Measurements from ENCODE around the gene MEGF11. TPM values are rescaled to one million over a fixed set of nuclear protein-coding genes. Genes with fewer than 3 reads are reported as not detected.

Gene MEGF11
- total RNA-seq, 1 experiment from 2014 or later: not detected

- H3K79me2 ChIP-seq (ENCODE audit: low read length): no peaks in the 10 kb centered on the region
- H3K27me3 ChIP-seq (ENCODE audit: low read length): no peaks in the 10 kb centered on the region
- H3K36me3 ChIP-seq (ENCODE audit: insufficient read depth, low read length): no peaks in the 10 kb centered on the region
- H2AFZ ChIP-seq (ENCODE audit: low read length): no peak overlapping the region
- no peak overlapping the region for H3K27ac ChIP-seq (ENCODE audit: low read length)
- H3K4me2 ChIP-seq (ENCODE audit: low read depth, low read length, poor library complexity, severe bottlenecking): no peak overlapping the region
- no peak overlapping the region for H3K4me3 ChIP-seq (ENCODE audit: low read length)
- DNase-seq: no peak
- H3K4me1 ChIP-seq (ENCODE audit: low read length): peaks cover 13% of the 10 kb centered on the region
- H4K20me1 ChIP-seq (ENCODE audit: insufficient read depth, low read depth, low read length): no peaks in the 10 kb centered on the region
- no peak overlapping the region for H3K9ac ChIP-seq (ENCODE audit: low read length)
- H3K9me3 ChIP-seq (ENCODE audit: low read length): no peaks in the 10 kb centered on the region
- no peaks in the 10 kb centered on the region for H3K9me2 ChIP-seq (replicated peaks; ENCODE audit: insufficient read depth, low read length)
Measured at GRCh38 chr15:66024116-66024515, 229.4 kb downstream of the MEGF11 start.

GRCh38 chr15:66023311-66023972, 230.1 kb downstream of the MEGF11 start:
- H2AFZ ChIP-seq (ENCODE audit: low read length): no peak overlapping the region
- no peaks in the 10 kb centered on the region for H3K9me3 ChIP-seq (ENCODE audit: low read length)
- H3K27me3 ChIP-seq (ENCODE audit: low read length): no peaks in the 10 kb centered on the region
- H3K9me2 ChIP-seq (replicated peaks; ENCODE audit: insufficient read depth, low read length): no peaks in the 10 kb centered on the region
- no peaks in the 10 kb centered on the region for H3K36me3 ChIP-seq (ENCODE audit: insufficient read depth, low read length)
- no peaks in the 10 kb centered on the region for H4K20me1 ChIP-seq (ENCODE audit: insufficient read depth, low read depth, low read length)
- no peak overlapping the region for H3K4me2 ChIP-seq (ENCODE audit: low read depth, low read length, poor library complexity, severe bottlenecking)
- no peak overlapping the region for H3K27ac ChIP-seq (ENCODE audit: low read length)
- no peak for DNase-seq
- H3K9ac ChIP-seq (ENCODE audit: low read length): no peak overlapping the region
- peaks cover 13% of the 10 kb centered on the region for H3K4me1 ChIP-seq (ENCODE audit: low read length)
- H3K79me2 ChIP-seq (ENCODE audit: low read length): no peaks in the 10 kb centered on the region
- H3K4me3 ChIP-seq (ENCODE audit: low read length): no peak overlapping the region

- no peaks in the 10 kb centered on the region for H3K79me2 ChIP-seq (ENCODE audit: low read length)
- no peak overlapping the region for H3K4me3 ChIP-seq (ENCODE audit: low read length)
- no peak overlapping the region for H3K27ac ChIP-seq (ENCODE audit: low read length)
- H4K20me1 ChIP-seq (ENCODE audit: insufficient read depth, low read depth, low read length): no peaks in the 10 kb centered on the region
- no peak for DNase-seq
- no peak overlapping the region for H2AFZ ChIP-seq (ENCODE audit: low read length)
- H3K9me3 ChIP-seq (ENCODE audit: low read length): no peaks in the 10 kb centered on the region
- H3K36me3 ChIP-seq (ENCODE audit: insufficient read depth, low read length): no peaks in the 10 kb centered on the region
- H3K4me1 ChIP-seq (ENCODE audit: low read length): peaks cover 13% of the 10 kb centered on the region
- H3K9ac ChIP-seq (ENCODE audit: low read length): no peak overlapping the region
- H3K9me2 ChIP-seq (replicated peaks; ENCODE audit: insufficient read depth, low read length): no peaks in the 10 kb centered on the region
- H3K4me2 ChIP-seq (ENCODE audit: low read depth, low read length, poor library complexity, severe bottlenecking): no peak overlapping the region
- H3K27me3 ChIP-seq (ENCODE audit: low read length): no peaks in the 10 kb centered on the region
Measured at GRCh38 chr15:66022163-66022525, 231.4 kb downstream of the MEGF11 start.

GRCh38 chr15:66021496-66022162, 231.9 kb downstream of the MEGF11 start:
- Histone ChIP-seq H3K36me3 (ENCODE audit: insufficient read depth, low read length) (no peaks in the 10 kb centered on the region), H3K4me3 (ENCODE audit: low read length) (no peak overlapping the region), H3K79me2 (ENCODE audit: low read length) (no peaks in the 10 kb centered on the region), H3K27me3 (ENCODE audit: low read length) (no peaks in the 10 kb centered on the region), H3K4me1 (ENCODE audit: low read length) (peaks cover 13% of the 10 kb centered on the region), H3K4me2 (ENCODE audit: low read depth, low read length, poor library complexity, severe bottlenecking) (no peak overlapping the region), H3K9me3 (ENCODE audit: low read length) (no peaks in the 10 kb centered on the region), H3K9ac (ENCODE audit: low read length) (no peak overlapping the region), H2AFZ (ENCODE audit: low read length) (no peak overlapping the region), H3K9me2 (replicated peaks; ENCODE audit: insufficient read depth, low read length) (no peaks in the 10 kb centered on the region), H3K27ac (ENCODE audit: low read length) (no peak overlapping the region), H4K20me1 (ENCODE audit: insufficient read depth, low read depth, low read length) (no peaks in the 10 kb centered on the region)
- DNase-seq: no peak

GRCh38 chr15:66019826-66020398, 233.6 kb downstream of the MEGF11 start:
- H3K27me3 ChIP-seq (ENCODE audit: low read length): no peaks in the 10 kb centered on the region
- H4K20me1 ChIP-seq (ENCODE audit: insufficient read depth, low read depth, low read length): no peaks in the 10 kb centered on the region
- H3K9me2 ChIP-seq (replicated peaks; ENCODE audit: insufficient read depth, low read length): no peaks in the 10 kb centered on the region
- H2AFZ ChIP-seq (ENCODE audit: low read length): no peak overlapping the region
- no peak overlapping the region for H3K9ac ChIP-seq (ENCODE audit: low read length)
- DNase-seq: peak; percentile 51
- no peaks in the 10 kb centered on the region for H3K79me2 ChIP-seq (ENCODE audit: low read length)
- H3K4me1 ChIP-seq (ENCODE audit: low read length): peaks cover 3% of the 10 kb centered on the region
- H3K27ac ChIP-seq (ENCODE audit: low read length): no peak overlapping the region
- H3K9me3 ChIP-seq (ENCODE audit: low read length): no peaks in the 10 kb centered on the region
- H3K36me3 ChIP-seq (ENCODE audit: insufficient read depth, low read length): no peaks in the 10 kb centered on the region
- no peak overlapping the region for H3K4me2 ChIP-seq (ENCODE audit: low read depth, low read length, poor library complexity, severe bottlenecking)
- H3K4me3 ChIP-seq (ENCODE audit: low read length): no peak overlapping the region

- Histone ChIP-seq H3K27me3 (ENCODE audit: low read length) (no peaks in the 10 kb centered on the region), H3K36me3 (ENCODE audit: insufficient read depth, low read length) (no peaks in the 10 kb centered on the region), H3K9ac (ENCODE audit: low read length) (no peak overlapping the region), H3K9me2 (replicated peaks; ENCODE audit: insufficient read depth, low read length) (no peaks in the 10 kb centered on the region), H3K4me3 (ENCODE audit: low read length) (no peak overlapping the region), H3K4me2 (ENCODE audit: low read depth, low read length, poor library complexity, severe bottlenecking) (no peak overlapping the region), H4K20me1 (ENCODE audit: insufficient read depth, low read depth, low read length) (no peaks in the 10 kb centered on the region), H3K9me3 (ENCODE audit: low read length) (no peaks in the 10 kb centered on the region), H3K79me2 (ENCODE audit: low read length) (no peaks in the 10 kb centered on the region), H3K27ac (ENCODE audit: low read length) (no peak overlapping the region), H3K4me1 (ENCODE audit: low read length) (peaks cover 8% of the 10 kb centered on the region), H2AFZ (ENCODE audit: low read length) (no peak overlapping the region)
- no peak for DNase-seq
Measured at GRCh38 chr15:66019368-66019767, 234.2 kb downstream of the MEGF11 start.

- H3K9ac ChIP-seq (ENCODE audit: low read length): no peak overlapping the region
- H3K27ac ChIP-seq (ENCODE audit: low read length): no peak overlapping the region
- no peak overlapping the region for H3K4me2 ChIP-seq (ENCODE audit: low read depth, low read length, poor library complexity, severe bottlenecking)
- peaks cover 18% of the 10 kb centered on the region for H3K4me1 ChIP-seq (ENCODE audit: low read length)
- no peak for DNase-seq
- no peak overlapping the region for H3K4me3 ChIP-seq (ENCODE audit: low read length)
- no peaks in the 10 kb centered on the region for H4K20me1 ChIP-seq (ENCODE audit: insufficient read depth, low read depth, low read length)
- H3K79me2 ChIP-seq (ENCODE audit: low read length): no peaks in the 10 kb centered on the region
- H3K27me3 ChIP-seq (ENCODE audit: low read length): no peaks in the 10 kb centered on the region
- no peak overlapping the region for H2AFZ ChIP-seq (ENCODE audit: low read length)
- no peaks in the 10 kb centered on the region for H3K9me2 ChIP-seq (replicated peaks; ENCODE audit: insufficient read depth, low read length)
- H3K36me3 ChIP-seq (ENCODE audit: insufficient read depth, low read length): no peaks in the 10 kb centered on the region
- H3K9me3 ChIP-seq (ENCODE audit: low read length): no peaks in the 10 kb centered on the region
Measured at GRCh38 chr15:66018488-66018797, 235.1 kb downstream of the MEGF11 start.

GRCh38 chr15:66017792-66018487, 235.6 kb downstream of the MEGF11 start:
- Histone ChIP-seq H3K36me3 (ENCODE audit: insufficient read depth, low read length) (no peaks in the 10 kb centered on the region), H3K79me2 (ENCODE audit: low read length) (no peaks in the 10 kb centered on the region), H4K20me1 (ENCODE audit: insufficient read depth, low read depth, low read length) (no peaks in the 10 kb centered on the region), H3K4me3 (ENCODE audit: low read length) (no peak overlapping the region), H3K4me2 (ENCODE audit: low read depth, low read length, poor library complexity, severe bottlenecking) (no peak overlapping the region), H3K4me1 (ENCODE audit: low read length) (peaks cover 23% of the 10 kb centered on the region), H3K9me3 (ENCODE audit: low read length) (no peaks in the 10 kb centered on the region), H3K9ac (ENCODE audit: low read length) (no peak overlapping the region), H3K27ac (ENCODE audit: low read length) (no peak overlapping the region), H3K27me3 (ENCODE audit: low read length) (no peaks in the 10 kb centered on the region), H3K9me2 (replicated peaks; ENCODE audit: insufficient read depth, low read length) (no peaks in the 10 kb centered on the region), H2AFZ (ENCODE audit: low read length) (no peak overlapping the region)
- no peak for DNase-seq

All from Karpas-422 (cell line).